Astrocyte (in vitro differentiated cells and primary cell): Measurements from ENCODE around the gene OTUD6A. TPM values are rescaled to one million over a fixed set of nuclear protein-coding genes. Genes with fewer than 3 reads are reported as not detected.
A peak's percentile ranks its signal among the peaks of the same experiment; 100 is the strongest.

Experiments
- DNase-seq: peaks from one replicate; pipeline ENCODE4 v3.0.0-alpha.2; 2010; ENCODE audit warnings: low read depth
- FAIRE-seq: peaks from 2 replicates; lab custom pipeline; 2011; peaks lifted over from hg19 to GRCh38; lab: Jason Lieb, UNC
- H2AFZ ChIP-seq: 2 replicates; pipeline ENCODE4 v1.6.0; 2012; ENCODE audit warnings: low read depth, low read length, inconsistent platforms
- H3K27ac ChIP-seq: 2 replicates; pipeline ENCODE4 v1.5.1; 2011; ENCODE audit warnings: low read depth, low read length, inconsistent platforms
- H3K27me3 ChIP-seq: 2 replicates; pipeline ENCODE4 v1.6.0; 2011; ENCODE audit warnings: low read length, inconsistent platforms; ENCODE audit not compliant: insufficient read depth
- H3K36me3 ChIP-seq: 2 replicates; pipeline ENCODE4 v1.5.1; 2011; ENCODE audit warnings: low read length, inconsistent platforms; ENCODE audit not compliant: insufficient read depth
- H3K4me1 ChIP-seq: 2 replicates; pipeline ENCODE4 v1.5.1; 2011; ENCODE audit warnings: low read length, inconsistent platforms; ENCODE audit not compliant: insufficient read depth
- H3K4me2 ChIP-seq: 2 replicates; pipeline ENCODE4 v1.6.0; 2012; ENCODE audit warnings: low read length, inconsistent platforms
- H3K4me3 ChIP-seq: 2 replicates; pipeline ENCODE4 v1.5.1; 2011; ENCODE audit warnings: low read depth, mild to moderate bottlenecking, low read length, inconsistent platforms; ENCODE audit not compliant: insufficient read depth
- H3K79me2 ChIP-seq: 2 replicates; pipeline ENCODE4 v1.6.0; 2012; ENCODE audit warnings: mild to moderate bottlenecking, low read length, inconsistent platforms; ENCODE audit not compliant: insufficient read depth
- H3K9ac ChIP-seq: 2 replicates; pipeline ENCODE4 v1.6.0; 2012; ENCODE audit warnings: mild to moderate bottlenecking, low read length, inconsistent platforms
- H3K9me3 ChIP-seq: 2 replicates; pipeline ENCODE4 v1.5.1; 2012; ENCODE audit warnings: low read depth, mild to moderate bottlenecking, low read length, inconsistent platforms; ENCODE audit not compliant: insufficient read depth
- H4K20me1 ChIP-seq: 2 replicates; pipeline ENCODE4 v1.6.0; 2012; ENCODE audit warnings: low read length, inconsistent platforms; ENCODE audit not compliant: insufficient read depth
- H3K27ac Mint-ChIP-seq: one replicate; pipeline ENCODE4 v1.8.0; 2021; ENCODE audit warnings: mild to moderate bottlenecking, mixed read lengths; ENCODE audit not compliant: unreplicated experiment
- H3K27me3 Mint-ChIP-seq: one replicate; pipeline ENCODE4 v1.8.0; 2021; ENCODE audit warnings: low read depth, mixed read lengths; ENCODE audit not compliant: unreplicated experiment
- H3K36me3 Mint-ChIP-seq: one replicate; pipeline ENCODE4 v1.8.0; 2021; ENCODE audit warnings: low read depth, mixed read lengths; ENCODE audit not compliant: unreplicated experiment
- H3K4me1 Mint-ChIP-seq: one replicate; pipeline ENCODE4 v1.8.0; 2021; ENCODE audit warnings: low read depth, mixed read lengths; ENCODE audit not compliant: unreplicated experiment
- H3K4me3 Mint-ChIP-seq: one replicate; pipeline ENCODE4 v1.8.0; 2021; ENCODE audit warnings: mild to moderate bottlenecking, moderate library complexity, mixed read lengths; ENCODE audit not compliant: unreplicated experiment
- H3K9me3 Mint-ChIP-seq: one replicate; pipeline ENCODE4 v1.8.0; 2021; ENCODE audit warnings: mild to moderate bottlenecking, mixed read lengths; ENCODE audit not compliant: unreplicated experiment
- EZH2 ChIP-seq: IDR thresholded peaks from 2 replicates; pipeline ENCODE4 v1.6.1; 2012; ENCODE audit warnings: mild to moderate bottlenecking, low read length, inconsistent platforms; ENCODE audit not compliant: insufficient read depth
- total RNA-seq: library from RNA; stranded (reverse); gene quantifications from 2 replicates; pipeline ENCODE4 v1.2.1, GENCODE V29; 2021
- TF ChIP-seq, protein P1 (sequence below): IDR thresholded peaks from 2 replicates; pipeline ENCODE4 v1.5.1; 2011; ENCODE audit warnings: low read depth, mild to moderate bottlenecking, inconsistent platforms, low read length, moderate library complexity; ENCODE audit not compliant: insufficient read depth

Gene OTUD6A
- total RNA-seq, 1 donor from 2014 or later, result not detected

DNA sequence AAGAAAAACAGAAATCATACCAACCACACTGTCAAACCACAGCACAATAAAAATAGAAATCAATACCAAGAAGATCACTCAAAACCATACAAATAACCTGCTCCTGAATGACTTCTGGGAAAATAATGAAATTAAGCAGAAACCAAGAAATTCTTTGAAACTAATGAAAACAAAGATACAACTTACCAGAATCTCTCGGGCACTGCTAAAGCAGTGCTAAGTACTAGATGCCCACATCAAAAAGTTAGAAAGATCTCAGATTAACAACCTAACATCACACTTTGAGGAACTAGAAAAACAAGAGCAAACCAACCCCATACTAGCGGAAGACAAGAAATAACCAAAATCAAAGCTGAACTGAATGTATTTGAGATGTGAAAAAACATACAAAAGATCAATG is 45.7 kb upstream of the OTUD6A start:
- H2AFZ ChIP-seq, result no peak overlapping the region
- Mint-ChIP-seq H3K36me3 (no peaks in the 10 kb centered on the region), H3K4me1 (no peaks in the 10 kb centered on the region), H3K27me3 (no peaks in the 10 kb centered on the region), H3K27ac (no peak overlapping the region), H3K4me3 (no peak overlapping the region), H3K9me3 (peaks cover 2% of the 10 kb centered on the region)
- TF ChIP-seq EZH2, result no peak
- TF ChIP-seq, protein P1, sequence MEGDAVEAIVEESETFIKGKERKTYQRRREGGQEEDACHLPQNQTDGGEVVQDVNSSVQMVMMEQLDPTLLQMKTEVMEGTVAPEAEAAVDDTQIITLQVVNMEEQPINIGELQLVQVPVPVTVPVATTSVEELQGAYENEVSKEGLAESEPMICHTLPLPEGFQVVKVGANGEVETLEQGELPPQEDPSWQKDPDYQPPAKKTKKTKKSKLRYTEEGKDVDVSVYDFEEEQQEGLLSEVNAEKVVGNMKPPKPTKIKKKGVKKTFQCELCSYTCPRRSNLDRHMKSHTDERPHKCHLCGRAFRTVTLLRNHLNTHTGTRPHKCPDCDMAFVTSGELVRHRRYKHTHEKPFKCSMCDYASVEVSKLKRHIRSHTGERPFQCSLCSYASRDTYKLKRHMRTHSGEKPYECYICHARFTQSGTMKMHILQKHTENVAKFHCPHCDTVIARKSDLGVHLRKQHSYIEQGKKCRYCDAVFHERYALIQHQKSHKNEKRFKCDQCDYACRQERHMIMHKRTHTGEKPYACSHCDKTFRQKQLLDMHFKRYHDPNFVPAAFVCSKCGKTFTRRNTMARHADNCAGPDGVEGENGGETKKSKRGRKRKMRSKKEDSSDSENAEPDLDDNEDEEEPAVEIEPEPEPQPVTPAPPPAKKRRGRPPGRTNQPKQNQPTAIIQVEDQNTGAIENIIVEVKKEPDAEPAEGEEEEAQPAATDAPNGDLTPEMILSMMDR, result no peak
- no peaks in the 10 kb centered on the region for H3K27me3 ChIP-seq
- no peak overlapping the region for H3K9ac ChIP-seq
- H3K9me3 ChIP-seq, result no peaks in the 10 kb centered on the region
- no peak overlapping the region for H3K4me3 ChIP-seq
- no peak overlapping the region for H3K4me2 ChIP-seq
- H3K4me1 ChIP-seq, result no peaks in the 10 kb centered on the region
- no peaks in the 10 kb centered on the region for H4K20me1 ChIP-seq
- no peak overlapping the region for H3K27ac ChIP-seq
- FAIRE-seq (no peak), DNase-seq (no peak)
- H3K79me2 ChIP-seq, result no peaks in the 10 kb centered on the region
- no peaks in the 10 kb centered on the region for H3K36me3 ChIP-seq

DNA sequence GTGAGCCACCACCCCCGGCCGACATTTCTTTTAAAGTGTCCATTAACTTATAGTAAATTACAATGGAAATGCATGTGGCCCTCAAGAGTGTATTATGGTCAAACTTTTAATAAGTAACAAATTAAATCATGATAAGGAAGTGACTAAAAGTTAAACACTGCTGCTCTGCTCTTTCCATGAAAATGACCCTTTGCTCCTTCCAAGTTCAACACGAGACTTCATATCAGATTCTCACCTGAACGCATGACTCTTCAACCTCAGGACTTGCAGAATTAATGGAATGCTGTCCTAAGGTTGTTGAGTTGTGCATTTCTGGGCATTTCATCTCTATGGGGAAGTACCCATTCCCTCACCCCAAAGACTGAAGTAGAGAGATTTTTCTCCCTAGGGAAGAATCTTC is 39.6 kb upstream of the OTUD6A start:
- Histone ChIP-seq H3K27me3 (no peaks in the 10 kb centered on the region), H3K9me3 (no peaks in the 10 kb centered on the region), H3K4me1 (peaks cover 8% of the 10 kb centered on the region), H3K36me3 (no peaks in the 10 kb centered on the region), H3K4me2 (no peak overlapping the region), H3K79me2 (no peaks in the 10 kb centered on the region), H3K4me3 (no peak overlapping the region), H3K27ac (no peak overlapping the region), H3K9ac (no peak overlapping the region), H2AFZ (no peak overlapping the region), H4K20me1 (no peaks in the 10 kb centered on the region)
- H3K9me3 Mint-ChIP-seq, result no peaks in the 10 kb centered on the region
- H3K4me3 Mint-ChIP-seq, result no peak overlapping the region
- no peaks in the 10 kb centered on the region for H3K36me3 Mint-ChIP-seq
- FAIRE-seq (no peak), DNase-seq (no peak)
- peaks cover 35% of the 10 kb centered on the region for H3K4me1 Mint-ChIP-seq
- peak overlapping the region; percentile 72 for H3K27ac Mint-ChIP-seq
- TF ChIP-seq EZH2, result no peak
- TF ChIP-seq, protein P1, result no peak
- H3K27me3 Mint-ChIP-seq, result no peaks in the 10 kb centered on the region

DNA sequence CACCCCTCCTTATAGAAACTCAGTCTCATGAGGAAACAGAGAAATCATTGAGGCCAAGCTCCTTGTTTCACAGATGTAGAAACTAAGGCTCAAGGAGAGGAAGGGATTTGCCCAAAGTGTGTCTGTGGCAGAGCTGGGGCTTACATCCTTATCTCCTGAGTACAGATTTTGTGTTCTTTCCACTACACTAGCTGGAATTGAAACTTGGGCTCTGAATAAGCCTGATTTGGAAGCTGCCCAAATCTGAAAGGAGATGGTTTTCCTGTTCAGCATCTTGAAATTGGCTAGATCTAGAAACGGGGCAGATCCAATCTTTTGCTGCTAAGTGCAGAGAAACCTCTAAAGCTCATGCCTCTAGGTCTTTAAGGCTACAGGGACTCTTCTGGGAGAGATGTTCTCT is 36.8 kb upstream of the OTUD6A start:
- FAIRE-seq, result no peak

More for the DNA sequence above, 36.8 kb upstream of the OTUD6A start:
- no peak for TF ChIP-seq EZH2
- no peak overlapping the region for H3K4me3 ChIP-seq
- no peaks in the 10 kb centered on the region for H3K9me3 ChIP-seq
- H3K27me3 ChIP-seq, result no peaks in the 10 kb centered on the region
- peaks cover 35% of the 10 kb centered on the region for H3K4me1 Mint-ChIP-seq
- H4K20me1 ChIP-seq, result no peaks in the 10 kb centered on the region
- no peaks in the 10 kb centered on the region for H3K36me3 Mint-ChIP-seq
- H3K79me2 ChIP-seq, result no peaks in the 10 kb centered on the region
- no peaks in the 10 kb centered on the region for H3K36me3 ChIP-seq
- no peak overlapping the region for H3K27ac Mint-ChIP-seq
- H3K9ac ChIP-seq, result no peak overlapping the region
- H3K27me3 Mint-ChIP-seq, result no peaks in the 10 kb centered on the region
- no peaks in the 10 kb centered on the region for H3K9me3 Mint-ChIP-seq
- H2AFZ ChIP-seq, result no peak overlapping the region
- peaks cover 8% of the 10 kb centered on the region for H3K4me1 ChIP-seq
- DNase-seq, result no peak
- no peak overlapping the region for H3K4me2 ChIP-seq
- no peak overlapping the region for H3K4me3 Mint-ChIP-seq
- no peak overlapping the region for H3K27ac ChIP-seq
